ENCODE measurements around the gene VPS37D.

VPS37D gene

DNA sequence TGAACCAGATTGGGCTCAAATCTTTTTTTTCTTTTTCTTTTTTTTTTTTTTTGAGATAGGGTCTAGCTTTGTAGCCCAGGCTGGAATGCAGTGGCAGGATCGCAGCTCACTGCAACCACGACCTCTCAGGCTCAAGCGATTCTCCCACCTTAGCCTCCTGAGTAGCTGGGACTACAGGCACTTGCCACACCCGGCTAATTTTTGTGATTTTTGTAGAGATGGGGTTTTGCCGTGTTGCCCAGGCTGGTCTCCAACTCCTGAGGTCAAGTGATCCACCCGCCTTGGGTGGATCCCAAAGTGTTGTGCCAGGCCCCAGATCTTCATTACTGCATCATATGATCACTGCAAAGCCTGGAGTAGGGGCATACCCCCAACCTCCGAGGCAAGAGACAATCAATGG is 12.9 kb downstream of the VPS37D start:
- DNase-seq (ENCODE audit: low read depth in 2 of 2): no peak

GRCh38 chr7:73681031-73681430 is 13.4 kb downstream of the VPS37D start:
- DNase-seq (ENCODE audit: low read depth in 2 of 2): no peak

- DNase-seq (ENCODE audit: low read depth in 2 of 2): no peak
These were observed 15.1 kb downstream of the VPS37D start for GRCh38 chr7:73682745-73683055.

- peak; percentile 92 to 94 for DNase-seq (ENCODE audit: low read depth in 2 of 2)
These were observed 15.6 kb downstream of the VPS37D start, which contains the start of the genes BUD23 and DNAJC30 for GRCh38 chr7:73683056-73683787. TSS of gene BUD23 (plus strand) at chr7:73683597. CDS start at chr7:73683626, 29 bp downstream. TSS of gene DNAJC30 (minus strand) at chr7:73683453. CDS start at chr7:73683423, 30 bp downstream.

DNA sequence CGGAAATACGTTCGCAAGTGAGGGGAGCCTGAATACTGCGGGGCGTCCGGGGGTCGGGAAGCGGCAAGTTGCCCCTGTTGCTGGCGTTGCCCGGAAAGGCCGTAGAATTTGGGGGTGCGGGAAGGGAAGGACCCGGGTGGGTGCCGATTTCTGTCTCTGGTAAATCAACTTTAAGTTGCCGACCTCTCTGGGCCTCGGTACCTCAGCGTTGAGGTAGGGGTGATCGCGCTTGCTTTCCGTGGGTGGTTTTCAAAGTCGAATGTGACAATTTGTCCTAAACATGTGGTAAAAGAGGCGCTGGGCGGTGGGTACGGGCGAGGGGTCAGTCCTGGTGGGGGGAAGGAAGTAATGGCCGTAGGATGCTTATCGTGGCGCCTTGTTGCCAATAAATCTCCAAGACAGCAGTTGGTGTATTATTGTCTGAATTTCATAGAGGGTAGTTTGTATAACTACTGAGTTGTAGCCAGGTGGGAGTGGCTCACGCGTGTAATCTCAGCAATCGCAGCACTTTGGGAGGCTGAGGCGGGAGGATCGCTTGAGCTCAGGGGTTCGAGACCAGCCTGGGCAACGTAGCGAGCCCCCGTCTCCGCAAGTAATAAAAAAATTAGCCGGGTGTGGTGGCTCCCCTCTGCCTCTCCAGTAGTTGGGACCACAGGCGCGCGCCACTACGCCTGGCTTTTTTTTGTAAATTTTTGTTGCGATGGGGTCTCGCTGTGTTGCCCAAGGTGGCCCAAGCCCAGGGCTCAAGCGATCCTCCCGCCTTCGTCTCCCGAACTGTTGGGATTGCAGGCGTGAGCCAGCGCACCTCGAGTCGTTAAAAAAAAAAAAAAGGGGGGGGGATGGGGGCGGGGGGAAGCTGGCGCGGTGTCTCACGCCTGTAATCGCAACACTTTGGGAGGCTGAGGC is 16.4 kb downstream of the VPS37D start:
- no peak for DNase-seq (ENCODE audit: low read depth in 2 of 2)

DNA sequence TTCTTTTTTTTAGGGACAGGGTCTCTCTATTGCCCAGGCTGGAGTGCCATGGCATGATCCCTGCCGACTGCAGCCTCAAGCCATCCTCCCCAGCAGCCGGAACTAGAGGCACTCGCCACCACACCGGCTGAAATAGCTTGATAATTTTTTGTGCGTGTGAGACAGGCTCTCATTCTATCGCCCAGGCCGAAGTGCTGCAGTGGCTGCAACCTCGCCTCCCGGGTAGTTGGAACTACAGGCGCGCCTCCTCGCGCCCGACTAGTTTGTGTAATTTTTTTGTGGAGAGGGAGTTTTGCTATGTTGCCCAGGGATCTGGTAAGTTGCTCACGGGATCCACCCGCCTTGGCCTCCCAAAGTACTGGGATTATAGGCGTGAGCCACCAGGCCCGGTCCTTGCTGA is 17.7 kb downstream of the VPS37D start:
- no peak for DNase-seq (ENCODE audit: low read depth in 2 of 2)

DNA sequence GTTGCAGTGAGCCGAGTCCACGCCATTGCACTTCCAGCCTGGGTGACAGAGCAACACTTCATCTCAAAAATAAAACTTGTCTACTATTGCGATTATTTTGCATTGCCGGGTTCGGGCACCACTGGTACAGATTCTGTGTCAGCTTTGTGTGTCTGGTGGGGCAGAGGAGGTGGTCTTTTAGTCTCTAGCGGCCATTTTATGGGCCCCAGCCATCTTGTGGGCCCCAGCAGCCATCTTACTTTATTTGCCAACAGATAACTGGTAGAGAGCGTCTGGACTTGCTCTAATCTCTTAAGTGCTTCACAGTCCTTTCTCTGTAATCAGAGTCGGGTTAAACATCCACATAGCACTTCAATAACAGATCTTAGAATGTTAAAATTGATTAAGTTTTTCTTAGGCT is 20.7 kb downstream of the VPS37D start:
- DNase-seq (ENCODE audit: low read depth in 2 of 2): no peak

- DNase-seq (ENCODE audit: low read depth in 2 of 2): no peak
These were observed 23.0 kb downstream of the VPS37D start for GRCh38 chr7:73690646-73691045.

DNA sequence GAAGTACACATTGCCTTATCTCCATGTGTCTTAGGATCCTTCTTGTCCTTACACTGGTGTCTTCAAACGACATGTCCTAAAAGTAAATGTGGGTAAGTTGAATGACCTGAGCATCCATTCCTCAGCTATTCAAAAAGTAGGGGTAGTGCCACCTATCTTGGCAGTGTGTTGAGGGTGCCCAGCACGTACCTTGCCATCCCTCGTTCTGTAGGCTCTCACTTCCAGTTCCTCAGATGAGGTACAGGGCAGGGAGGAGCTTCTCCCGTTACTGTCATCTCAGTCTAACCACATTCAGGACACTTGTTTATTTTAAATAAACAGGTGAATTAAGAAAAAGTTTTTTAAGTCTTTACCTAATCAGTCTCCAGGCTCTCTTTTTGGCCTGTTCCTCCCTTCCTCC is 28.7 kb downstream of the VPS37D start:
- DNase-seq (ENCODE audit: low read depth in 2 of 2): no peak

GRCh38 chr7:73698410-73698809 is 30.8 kb downstream of the VPS37D start:
- no peak for DNase-seq (ENCODE audit: low read depth in 2 of 2)

DNA sequence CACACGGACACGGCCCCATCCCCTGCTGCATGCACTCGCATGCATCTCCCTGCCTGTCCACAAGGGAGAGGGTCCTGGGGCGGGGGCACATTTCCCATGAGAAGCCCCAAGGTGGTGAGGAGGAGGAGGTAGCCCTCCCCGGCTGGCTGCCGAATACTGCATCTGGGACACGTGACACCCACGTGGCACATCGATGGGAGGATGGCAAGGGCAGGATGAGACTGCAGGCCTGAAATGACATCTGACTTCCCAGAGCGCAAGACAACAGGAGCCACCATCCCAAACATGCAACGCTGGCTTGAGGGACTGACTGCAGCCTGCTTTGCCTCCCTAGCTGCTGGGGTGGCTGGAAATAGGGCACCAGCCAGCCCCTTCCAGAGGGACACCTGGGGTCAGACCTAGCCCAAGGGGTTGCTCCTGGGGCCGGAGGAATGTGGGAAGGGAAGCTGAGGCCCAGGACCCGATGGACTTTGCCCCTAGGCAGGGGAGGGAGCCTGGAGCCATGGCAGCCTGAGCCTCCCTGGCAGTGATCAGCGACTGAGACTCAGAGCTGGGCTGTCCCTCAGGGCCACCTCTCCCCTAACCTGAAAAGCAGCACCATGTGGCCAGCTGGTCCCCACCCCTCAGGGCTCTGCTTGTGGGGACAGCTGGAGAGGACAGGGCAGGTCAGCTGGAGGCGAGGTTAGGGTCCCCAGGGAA is 31.9 kb downstream of the VPS37D start:
- DNase-seq (ENCODE audit: low read depth in 2 of 2): no peak

GRCh38 chr7:73700069-73700423 is 32.4 kb downstream of the VPS37D start:
- no peak for DNase-seq (ENCODE audit: low read depth in 2 of 2)

DNA sequence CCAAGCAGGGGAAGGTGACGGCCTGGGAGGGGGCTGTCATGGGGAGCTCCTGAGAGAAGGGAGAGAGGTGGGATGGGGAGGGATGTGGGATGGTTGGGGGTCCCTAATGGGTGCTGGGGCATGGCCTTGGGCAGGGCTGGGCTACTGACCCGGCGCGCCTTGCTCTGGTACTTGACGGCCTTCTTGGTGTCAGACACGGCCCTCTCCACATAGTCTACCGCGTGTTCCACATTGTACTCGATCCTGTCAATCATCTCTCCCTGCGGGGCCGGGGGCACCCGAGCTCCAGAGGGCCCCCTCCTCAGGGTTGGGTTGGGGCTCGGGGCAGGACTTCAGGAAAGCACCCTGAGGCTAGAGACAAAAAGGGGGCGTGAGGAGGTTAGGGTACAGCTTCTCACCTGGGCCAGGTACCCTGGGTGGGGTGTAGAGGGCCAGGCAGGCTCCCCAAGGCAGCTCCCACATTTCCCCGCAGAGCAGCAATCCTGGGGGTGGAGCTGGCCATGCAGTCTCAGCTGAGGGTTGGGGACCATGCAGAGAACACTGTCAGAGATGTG is 33.0 kb downstream of the VPS37D start:
- no peak for DNase-seq (ENCODE audit: low read depth in 2 of 2)

GRCh38 chr7:73701357-73701995 is 33.8 kb downstream of the VPS37D start:
- DNase-seq (ENCODE audit: low read depth in 2 of 2): no peak

DNA sequence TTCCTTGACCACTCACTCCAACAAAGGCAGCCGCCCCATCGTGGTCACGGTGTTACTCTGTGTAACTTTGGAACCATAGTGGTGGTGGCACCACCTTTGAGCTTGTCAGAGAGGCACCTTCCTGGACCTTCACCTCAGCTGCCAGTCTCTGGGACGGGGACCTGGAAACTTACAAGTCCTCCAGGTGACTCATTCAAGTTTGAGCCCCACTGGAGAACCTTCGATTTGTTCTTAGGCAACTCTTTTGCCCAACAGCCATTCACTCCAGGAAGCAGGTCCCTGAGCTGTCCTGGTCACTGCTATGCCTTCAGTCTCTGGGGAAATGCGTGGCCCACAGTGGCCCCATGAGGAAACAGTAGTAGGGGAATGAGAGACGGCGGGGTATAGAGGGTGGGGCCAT is 34.6 kb downstream of the VPS37D start:
- no peak for DNase-seq (ENCODE audit: low read depth in 2 of 2)

DNA sequence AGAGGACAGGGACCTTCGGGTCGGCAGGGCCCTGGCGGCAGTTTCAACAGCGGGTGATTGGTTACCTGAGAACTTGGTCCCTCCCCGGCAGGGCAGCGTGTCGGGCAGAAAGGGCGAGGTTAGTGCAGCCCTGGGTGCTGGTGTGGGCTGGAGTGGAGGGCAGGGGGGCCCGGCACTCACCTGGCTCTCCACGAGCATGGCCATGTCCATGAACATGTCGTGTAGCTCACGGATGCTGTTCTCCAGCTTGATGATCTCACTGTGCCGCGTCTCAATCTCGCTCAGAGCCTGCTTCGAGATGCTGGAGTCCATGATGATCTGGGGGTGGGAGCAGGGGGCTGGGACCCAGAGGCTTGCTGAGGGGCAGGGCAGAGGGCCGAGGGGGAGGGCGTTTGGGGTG is 35.0 kb downstream of the VPS37D start:
- DNase-seq (ENCODE audit: low read depth in 2 of 2): no peak

DNA sequence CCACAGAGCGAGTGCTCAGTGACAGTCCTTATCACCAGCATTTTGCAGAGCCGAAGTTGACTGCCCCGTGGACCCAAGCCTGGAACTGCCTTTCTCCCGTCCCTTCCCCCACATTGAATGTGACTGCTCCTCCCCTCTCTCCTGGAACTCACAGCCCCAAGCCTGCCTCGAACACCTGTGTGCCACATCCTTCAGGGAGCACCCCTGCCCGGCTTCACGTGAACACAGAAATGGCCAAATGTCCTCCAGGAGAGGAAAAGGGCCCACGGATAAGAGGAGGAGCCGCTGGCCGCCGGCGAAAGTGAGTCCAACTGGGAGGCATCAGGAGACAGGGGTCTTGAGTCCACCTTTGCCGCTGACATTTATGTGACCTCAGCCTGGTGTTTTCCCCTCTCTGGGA is 35.6 kb downstream of the VPS37D start:
- DNase-seq (ENCODE audit: low read depth in 2 of 2): no peak

- DNase-seq (ENCODE audit: low read depth in 2 of 2): no peak
These were observed 36.4 kb downstream of the VPS37D start for GRCh38 chr7:73703757-73704639.

GRCh38 chr7:73704640-73705550 is 37.3 kb downstream of the VPS37D start:
- DNase-seq (ENCODE audit: low read depth in 2 of 2): no peak

- no peak for DNase-seq (ENCODE audit: low read depth in 2 of 2)
These were observed 37.9 kb downstream of the VPS37D start for GRCh38 chr7:73705551-73705920.

Measured in stimulated activated CD8-positive, alpha-beta memory T cell treated with anti-CD3 and anti-CD28 coated beads, Interleukin-7, amount 100 ng/mL, for 1 hour (primary cell).